Activated CD4-positive, alpha-beta memory T cell treated with anti-CD3 and anti-CD28 coated beads for 36 hours (primary cell): Measurements from ENCODE around the gene ASB1. TPM values are rescaled to one million over a fixed set of nuclear protein-coding genes. Genes with fewer than 3 reads are reported as not detected.
"Not testable (repeated sequence)": the region's sequence is repeated elsewhere in the genome, so short reads cannot be mapped to it uniquely, and the experiment has no call there.

Experiments
- CTCF ChIA-PET: fragments of 350-600 bp; sonication (Branson Sonifier 250); formaldehyde crosslinking; loops from one replicate; lab custom pipeline; 2021; ENCODE audit warnings: antibody characterized with exemption, inconsistent platforms; lab: Charles Lee
- POLR2A ChIA-PET: fragments of 350-600 bp; sonication (Branson Sonifier 250); formaldehyde crosslinking; loops from one replicate; lab custom pipeline; 2021; ENCODE audit warnings: antibody characterized with exemption; lab: Charles Lee
- DNase-seq: peaks from one replicate; pipeline ENCODE4 v3.0.0-alpha.2; 2020
- H3K27ac Mint-ChIP-seq: one replicate; pipeline ENCODE4 v1.8.0; 2021; ENCODE audit warnings: mixed read lengths
- H3K27me3 Mint-ChIP-seq: one replicate; pipeline ENCODE4 v1.8.0; 2021; ENCODE audit warnings: mixed read lengths
- H3K36me3 Mint-ChIP-seq: one replicate; pipeline ENCODE4 v1.8.0; 2021; ENCODE audit warnings: mixed read lengths
- H3K4me1 Mint-ChIP-seq: one replicate; pipeline ENCODE4 v1.8.0; 2021; ENCODE audit warnings: low read depth, mixed read lengths
- H3K4me3 Mint-ChIP-seq: one replicate; pipeline ENCODE4 v1.8.0; 2021; ENCODE audit warnings: mild to moderate bottlenecking, mixed read lengths
- H3K9me3 Mint-ChIP-seq: one replicate; pipeline ENCODE4 v1.8.0; 2021; ENCODE audit warnings: mixed read lengths
- intact Hi-C: fragments of 100-400 bp; cut with micrococcal nuclease; formaldehyde crosslinking; loops from one replicate; pipeline ENCODE4 v1.15.1; 2023
- total RNA-seq, 2 experiments: library from RNA; stranded (reverse); gene quantifications; one replicate each; pipeline ENCODE4 v1.2.3, GENCODE V29; 2021

ASB1 gene
- total RNA-seq, 2 experiments from 2014 or later = 34.6 to 38.8 TPM

DNA sequence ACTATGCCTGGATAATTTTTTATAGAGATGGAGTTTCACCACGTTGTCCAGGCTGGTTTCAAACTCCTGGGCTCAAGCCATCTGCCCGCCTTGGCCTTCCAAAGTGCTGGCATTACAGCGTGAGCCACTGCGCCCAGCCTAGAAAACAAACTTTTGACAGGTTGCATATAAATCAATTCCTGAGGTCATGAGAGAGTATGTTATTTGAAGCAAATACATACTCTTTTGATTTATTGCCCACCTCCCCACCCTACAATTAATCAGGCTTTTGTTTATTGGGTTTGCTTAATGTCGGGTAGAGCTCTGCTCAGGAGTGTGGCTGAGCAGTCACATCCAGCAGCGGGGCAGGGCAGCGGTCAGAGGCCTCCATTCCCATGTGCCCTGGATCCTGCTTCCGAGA is 37.9 kb upstream of the ASB1 start:
- CTCF ChIA-PET = no interaction called here
- no peaks in the 10 kb centered on the region for H3K9me3 Mint-ChIP-seq
- intact Hi-C loops = no loop called here
- H3K27ac Mint-ChIP-seq = no peak overlapping the region
- POLR2A ChIA-PET = no interaction called here
- H3K36me3 Mint-ChIP-seq = no peaks in the 10 kb centered on the region
- DNase-seq = no peak
- no peaks in the 10 kb centered on the region for H3K4me1 Mint-ChIP-seq
- H3K27me3 Mint-ChIP-seq = no peaks in the 10 kb centered on the region
- no peak overlapping the region for H3K4me3 Mint-ChIP-seq

DNA sequence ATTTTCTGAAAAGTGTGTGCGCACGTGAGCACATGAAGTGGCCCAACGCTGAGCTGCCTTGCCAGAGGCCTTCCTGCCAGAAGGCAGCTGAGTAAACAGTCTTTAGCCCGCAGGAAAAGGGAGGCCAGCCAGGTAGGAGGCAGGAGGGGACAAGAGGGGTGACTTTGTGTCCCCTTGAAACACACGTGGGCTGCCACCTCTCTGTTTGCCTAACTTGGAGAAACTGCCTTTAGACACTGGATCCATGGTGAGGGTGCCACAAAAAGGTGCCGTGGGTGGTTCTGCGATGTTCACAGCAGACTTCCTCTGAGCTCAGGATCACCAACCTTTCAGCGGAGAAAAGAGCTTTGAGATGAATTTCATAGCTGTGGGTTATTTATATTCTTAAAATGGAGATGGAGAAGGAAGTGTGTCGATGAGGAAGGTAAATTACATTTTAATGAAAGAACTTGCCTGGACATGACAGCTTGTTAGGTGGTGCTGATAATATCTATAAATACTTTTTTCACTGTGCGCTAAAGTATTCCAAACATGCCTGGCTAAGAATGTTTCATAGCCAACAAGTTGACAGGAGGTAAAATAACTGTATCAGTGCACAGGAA is 36.6 kb upstream of the ASB1 start:
- Mint-ChIP-seq H3K4me1 (no peaks in the 10 kb centered on the region), H3K4me3 (no peak overlapping the region), H3K9me3 (no peaks in the 10 kb centered on the region), H3K27ac (no peak overlapping the region), H3K36me3 (no peaks in the 10 kb centered on the region), H3K27me3 (no peaks in the 10 kb centered on the region)
- intact Hi-C loops = no loop called here
- ChIA-PET CTCF (no interaction called here), POLR2A (no interaction called here)
- no peak for DNase-seq

DNA sequence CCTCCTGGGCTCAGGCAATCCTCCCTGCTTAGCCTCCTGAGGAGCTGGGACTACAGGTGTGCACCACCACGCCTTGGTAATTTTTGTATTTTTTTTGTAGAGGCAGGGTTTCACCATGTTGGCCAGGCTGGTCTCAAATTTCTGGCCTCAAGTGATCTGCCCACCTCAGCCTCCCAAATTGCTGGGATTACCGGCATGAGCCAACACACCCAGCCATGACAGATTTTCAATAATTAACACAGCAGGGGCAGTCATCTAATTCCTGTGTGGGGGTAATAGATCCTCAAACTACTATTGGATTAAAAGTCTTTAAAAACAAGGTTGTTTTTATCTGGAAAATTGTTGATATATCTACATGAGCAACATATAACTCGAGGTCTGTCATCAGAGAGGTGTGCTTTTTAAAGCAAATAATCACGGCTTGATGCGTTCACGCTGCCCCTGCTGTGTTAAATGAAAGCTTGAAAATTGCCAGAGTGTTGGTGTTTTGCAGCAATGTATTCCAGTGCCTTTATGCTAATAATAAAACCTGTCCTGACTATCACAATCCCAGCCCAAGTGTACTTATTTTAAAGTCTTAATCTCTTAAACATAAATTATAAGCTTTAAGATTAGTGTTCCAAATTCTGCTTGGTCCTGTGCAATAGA is 35.6 kb upstream of the ASB1 start:
- DNase-seq = no peak
- H3K9me3 Mint-ChIP-seq = no peaks in the 10 kb centered on the region
- no peak overlapping the region for H3K4me3 Mint-ChIP-seq
- H3K27me3 Mint-ChIP-seq = no peaks in the 10 kb centered on the region
- intact Hi-C loops = no loop called here
- ChIA-PET POLR2A (no interaction called here), CTCF (interaction anchor here (1.4 kb wide), 1 partner anchor 20 kb away, joined by 3 read pairs; no protein-coding TSS in a partner anchor)
- no peaks in the 10 kb centered on the region for H3K36me3 Mint-ChIP-seq
- H3K27ac Mint-ChIP-seq = no peak overlapping the region
- no peaks in the 10 kb centered on the region for H3K4me1 Mint-ChIP-seq

DNA sequence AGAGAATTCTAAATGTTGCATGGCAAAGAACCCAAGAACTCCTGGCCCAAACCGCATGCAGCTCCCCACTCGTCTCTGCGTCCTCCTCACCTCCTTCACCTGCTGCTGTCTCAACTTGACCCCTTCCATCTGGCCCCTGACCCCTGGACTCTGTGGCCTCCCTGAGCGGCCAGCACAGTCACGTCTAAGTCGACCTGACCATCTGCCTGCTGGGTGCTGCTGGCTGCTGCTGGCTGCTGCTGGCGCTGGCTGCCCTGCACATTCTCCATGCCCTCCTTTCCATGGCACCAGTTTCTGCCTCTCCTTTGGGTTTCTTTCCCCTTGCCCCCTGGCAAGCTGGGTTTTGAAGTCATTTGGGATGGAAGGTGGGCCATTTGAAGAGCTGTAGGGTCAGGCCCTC is 30.1 kb upstream of the ASB1 start:
- no peaks in the 10 kb centered on the region for H3K36me3 Mint-ChIP-seq

DNA sequence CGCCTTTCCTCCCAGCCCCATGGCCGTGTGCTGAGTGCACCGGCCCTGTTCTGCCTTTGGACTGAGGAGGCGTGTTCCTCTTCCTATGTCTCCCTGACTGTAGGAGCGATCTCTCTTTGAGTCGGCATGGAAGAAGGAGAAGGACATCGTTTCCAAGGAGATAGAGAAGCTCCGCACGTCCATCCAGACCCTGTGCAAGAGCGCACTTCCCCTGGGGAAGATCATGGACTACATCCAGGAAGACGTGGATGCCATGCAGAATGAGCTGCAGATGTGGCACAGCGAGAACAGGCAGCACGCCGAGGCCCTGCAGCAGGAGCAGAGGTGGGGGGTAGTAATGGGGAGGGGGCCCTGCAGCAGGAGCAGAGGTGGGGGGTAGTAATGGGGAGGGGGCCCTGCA is 29.4 kb upstream of the ASB1 start:
- Mint-ChIP-seq H3K9me3 (no peaks in the 10 kb centered on the region), H3K4me1 (no peaks in the 10 kb centered on the region)
- POLR2A ChIA-PET = no interaction called here

More for the DNA sequence above, 30.1 kb upstream of the ASB1 start:
- Mint-ChIP-seq H3K4me3 (no peak overlapping the region), H3K27ac (no peak overlapping the region), H3K9me3 (no peaks in the 10 kb centered on the region), H3K27me3 (no peaks in the 10 kb centered on the region), H3K4me1 (no peaks in the 10 kb centered on the region)
- CTCF ChIA-PET = no interaction called here
- POLR2A ChIA-PET = no interaction called here
- intact Hi-C loops = no loop called here
- DNase-seq = no peak

DNA sequence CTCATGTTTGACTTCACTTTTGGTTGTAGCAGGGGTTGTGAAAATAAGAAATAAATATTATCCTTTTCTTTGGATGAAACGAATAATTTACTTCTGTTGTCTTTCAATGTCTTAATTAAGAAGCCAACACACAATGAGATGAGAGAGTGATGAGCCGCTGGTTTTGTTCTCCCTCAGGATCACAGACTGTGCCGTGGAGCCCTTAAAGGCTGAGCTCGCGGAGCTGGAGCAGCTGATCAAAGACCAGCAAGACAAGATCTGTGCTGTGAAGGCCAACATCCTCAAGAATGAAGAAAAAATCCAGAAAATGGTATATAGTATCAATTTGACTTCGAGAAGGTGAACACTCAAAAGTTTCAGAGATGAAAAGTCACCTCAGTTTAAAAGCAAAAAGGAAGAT is 28.1 kb upstream of the ASB1 start:
- CTCF ChIA-PET = no interaction called here
- Mint-ChIP-seq H3K36me3 (no peaks in the 10 kb centered on the region), H3K27me3 (no peaks in the 10 kb centered on the region), H3K4me1 (no peaks in the 10 kb centered on the region), H3K4me3 (no peak overlapping the region), H3K9me3 (no peaks in the 10 kb centered on the region), H3K27ac (no peak overlapping the region)
- DNase-seq = no peak
- POLR2A ChIA-PET = no interaction called here
- intact Hi-C loops = no loop called here

More for the DNA sequence above, 29.4 kb upstream of the ASB1 start:
- no peak for DNase-seq
- CTCF ChIA-PET = interaction anchor here (0.5 kb wide), 1 partner anchor 575 kb away, joined by 3 read pairs; no protein-coding TSS in a partner anchor
- Mint-ChIP-seq H3K36me3 (no peaks in the 10 kb centered on the region), H3K4me3 (no peak overlapping the region), H3K27ac (no peak overlapping the region), H3K27me3 (no peaks in the 10 kb centered on the region)
- intact Hi-C loops = no loop called here

DNA sequence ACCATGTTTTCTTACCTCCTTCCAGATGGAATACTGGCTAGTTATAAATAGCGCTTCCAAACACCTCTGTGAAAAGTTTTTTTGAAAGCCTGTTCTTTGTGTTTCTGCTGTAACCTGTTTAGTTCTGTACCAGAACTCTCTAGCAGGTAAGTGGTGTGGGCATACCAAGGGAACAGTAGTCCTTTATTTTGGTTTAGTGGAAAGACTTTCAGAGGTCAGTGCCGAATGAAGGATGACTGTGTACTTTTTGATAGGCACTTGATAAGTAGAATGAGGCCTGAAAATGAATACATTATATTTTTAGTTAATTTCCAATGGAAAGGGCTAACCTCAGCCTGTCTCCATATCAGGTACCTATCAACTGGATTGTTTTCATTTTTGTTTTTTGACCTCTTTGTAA is 27.6 kb upstream of the ASB1 start:
- intact Hi-C loops = no loop called here
- Mint-ChIP-seq H3K4me3 (no peak overlapping the region), H3K36me3 (no peaks in the 10 kb centered on the region), H3K4me1 (no peaks in the 10 kb centered on the region), H3K9me3 (no peaks in the 10 kb centered on the region), H3K27me3 (no peaks in the 10 kb centered on the region), H3K27ac (no peak overlapping the region)
- DNase-seq = no peak
- CTCF ChIA-PET = no interaction called here
- POLR2A ChIA-PET = no interaction called here

DNA sequence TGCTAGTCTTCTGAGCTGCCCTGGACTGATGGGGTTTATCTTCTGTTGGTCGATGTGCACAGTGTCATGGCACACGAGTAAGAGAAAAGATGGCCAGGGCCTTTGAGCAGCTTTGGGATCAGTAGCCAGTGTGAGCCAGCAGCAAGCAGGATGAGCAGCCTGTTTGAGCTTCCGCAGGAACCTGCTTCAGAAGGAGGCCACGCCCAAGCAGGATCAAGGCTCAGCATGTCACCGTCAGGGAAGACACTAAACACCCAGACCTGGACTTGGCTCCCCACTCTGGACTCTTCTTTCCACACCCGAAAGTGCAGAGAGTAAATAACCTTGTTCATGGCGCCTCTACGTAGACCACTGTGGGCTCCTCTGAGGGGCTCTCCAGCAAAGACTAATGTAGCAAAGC is 25.2 kb upstream of the ASB1 start:
- Mint-ChIP-seq H3K36me3 (no peaks in the 10 kb centered on the region), H3K4me1 (no peaks in the 10 kb centered on the region), H3K27ac (no peak overlapping the region), H3K27me3 (no peaks in the 10 kb centered on the region), H3K4me3 (no peak overlapping the region), H3K9me3 (no peaks in the 10 kb centered on the region)
- no peak for DNase-seq
- ChIA-PET POLR2A (no interaction called here), CTCF (no interaction called here)
- intact Hi-C loops = no loop called here

DNA sequence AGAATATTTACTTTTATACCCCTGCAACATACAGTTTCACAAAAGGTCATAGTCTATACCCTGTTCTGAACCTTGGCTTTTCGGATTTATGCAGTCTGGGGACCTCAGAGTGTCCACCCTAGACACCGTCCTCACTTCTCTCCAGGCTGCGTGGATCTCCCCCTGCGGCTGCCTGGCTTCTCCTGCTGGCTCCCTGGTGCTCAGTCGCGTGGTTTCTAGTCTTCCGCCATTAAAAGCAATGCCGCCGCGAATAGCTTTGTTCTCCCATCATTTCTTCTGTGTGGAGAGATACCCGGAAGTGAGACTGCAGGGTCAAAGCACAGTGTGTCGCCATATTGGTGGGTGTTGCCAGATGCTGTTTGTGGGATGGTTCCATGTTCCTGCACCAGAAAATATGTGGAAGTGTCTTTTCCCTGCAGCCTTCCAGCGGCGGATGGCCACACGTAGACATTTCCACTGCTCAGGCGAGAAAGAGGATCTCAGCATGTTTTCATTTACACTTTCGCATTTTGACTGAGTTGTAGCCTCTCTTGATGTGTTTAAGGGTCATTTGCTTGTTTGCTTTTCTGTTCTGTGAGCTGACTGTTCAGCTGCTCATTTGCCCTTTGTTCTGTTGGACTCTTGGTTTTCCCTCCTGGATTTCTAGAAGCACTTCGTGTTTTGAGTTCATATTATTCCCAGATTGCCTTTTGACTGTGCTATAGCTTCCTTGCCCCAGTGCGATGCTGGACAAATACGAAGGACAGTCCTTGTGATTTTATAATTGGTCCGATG is 22.9 kb upstream of the ASB1 start:
- Mint-ChIP-seq H3K4me3 (no peak overlapping the region), H3K9me3 (no peaks in the 10 kb centered on the region), H3K27ac (no peak overlapping the region), H3K4me1 (no peaks in the 10 kb centered on the region), H3K27me3 (no peaks in the 10 kb centered on the region), H3K36me3 (no peaks in the 10 kb centered on the region)
- intact Hi-C loops = no loop called here
- no peak for DNase-seq
- CTCF ChIA-PET = no interaction called here
- POLR2A ChIA-PET = no interaction called here

DNA sequence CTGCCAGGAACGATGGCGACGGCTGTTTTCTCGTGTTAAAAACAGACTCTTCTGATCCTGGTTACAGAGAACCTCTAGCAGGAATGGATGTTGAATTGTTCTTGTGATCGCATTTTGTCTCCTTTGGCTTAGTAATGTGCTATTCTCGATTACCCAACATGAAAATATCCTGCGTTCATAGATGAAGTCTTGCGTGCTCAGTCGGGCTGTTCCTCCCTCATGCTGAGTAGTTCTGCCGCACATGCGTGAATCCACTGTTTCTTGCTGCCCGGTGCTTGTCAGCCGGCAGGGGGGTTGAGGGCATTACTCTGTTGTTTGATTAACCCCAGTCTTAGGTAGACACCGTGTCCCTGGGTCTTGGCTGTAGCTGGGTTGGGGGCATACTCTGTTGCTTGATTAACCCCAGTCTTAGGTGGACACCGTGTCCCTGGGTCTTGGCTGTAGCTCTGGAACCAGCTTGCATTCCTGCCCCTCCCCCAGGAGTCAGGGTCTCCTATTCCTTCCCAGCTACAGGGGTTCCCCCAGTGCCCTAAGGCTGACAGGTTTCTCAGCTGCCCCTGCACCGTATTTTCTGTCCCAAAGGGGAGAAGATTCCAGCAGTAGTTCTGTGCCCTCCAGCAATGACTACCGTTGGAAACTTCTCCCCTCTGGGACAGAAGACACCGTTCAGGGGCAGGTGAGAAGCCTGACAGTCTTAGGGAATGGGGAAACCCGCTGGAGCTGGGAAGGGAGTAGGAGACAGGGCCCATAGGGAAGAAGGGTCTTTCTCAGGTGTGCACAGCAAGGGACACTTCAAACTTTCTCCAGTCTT is 22.1 kb upstream of the ASB1 start:
- DNase-seq = no peak
- Mint-ChIP-seq H3K27me3 (no peaks in the 10 kb centered on the region), H3K36me3 (no peaks in the 10 kb centered on the region), H3K27ac (no peak overlapping the region), H3K4me1 (no peaks in the 10 kb centered on the region), H3K4me3 (no peak overlapping the region), H3K9me3 (no peaks in the 10 kb centered on the region)
- CTCF ChIA-PET = no interaction called here
- POLR2A ChIA-PET = no interaction called here
- intact Hi-C loops = no loop called here

DNA sequence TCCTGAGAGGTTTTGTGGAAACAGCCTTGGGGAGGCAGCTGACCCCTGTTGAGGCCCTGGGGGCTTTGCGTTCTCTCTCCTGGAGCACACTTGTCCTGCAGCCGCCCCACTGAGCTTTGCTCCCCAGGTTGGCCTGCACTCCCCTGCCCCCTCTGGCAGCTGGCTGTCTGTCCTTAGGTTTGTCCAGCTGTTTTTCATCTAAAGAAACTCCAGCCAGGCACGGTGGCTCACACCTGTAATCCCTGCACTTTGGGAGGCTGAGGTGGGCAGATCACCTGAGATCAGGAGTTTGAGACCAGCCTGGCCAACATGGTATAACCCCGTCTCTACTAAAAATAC is 21.5 kb upstream of the ASB1 start:
- H3K4me1 Mint-ChIP-seq, POLR2A ChIA-PET, intact Hi-C loops, DNase-seq, H3K4me3 Mint-ChIP-seq, CTCF ChIA-PET, H3K36me3 Mint-ChIP-seq, H3K27ac Mint-ChIP-seq, H3K9me3 Mint-ChIP-seq, H3K27me3 Mint-ChIP-seq: not testable (repeated sequence)

DNA sequence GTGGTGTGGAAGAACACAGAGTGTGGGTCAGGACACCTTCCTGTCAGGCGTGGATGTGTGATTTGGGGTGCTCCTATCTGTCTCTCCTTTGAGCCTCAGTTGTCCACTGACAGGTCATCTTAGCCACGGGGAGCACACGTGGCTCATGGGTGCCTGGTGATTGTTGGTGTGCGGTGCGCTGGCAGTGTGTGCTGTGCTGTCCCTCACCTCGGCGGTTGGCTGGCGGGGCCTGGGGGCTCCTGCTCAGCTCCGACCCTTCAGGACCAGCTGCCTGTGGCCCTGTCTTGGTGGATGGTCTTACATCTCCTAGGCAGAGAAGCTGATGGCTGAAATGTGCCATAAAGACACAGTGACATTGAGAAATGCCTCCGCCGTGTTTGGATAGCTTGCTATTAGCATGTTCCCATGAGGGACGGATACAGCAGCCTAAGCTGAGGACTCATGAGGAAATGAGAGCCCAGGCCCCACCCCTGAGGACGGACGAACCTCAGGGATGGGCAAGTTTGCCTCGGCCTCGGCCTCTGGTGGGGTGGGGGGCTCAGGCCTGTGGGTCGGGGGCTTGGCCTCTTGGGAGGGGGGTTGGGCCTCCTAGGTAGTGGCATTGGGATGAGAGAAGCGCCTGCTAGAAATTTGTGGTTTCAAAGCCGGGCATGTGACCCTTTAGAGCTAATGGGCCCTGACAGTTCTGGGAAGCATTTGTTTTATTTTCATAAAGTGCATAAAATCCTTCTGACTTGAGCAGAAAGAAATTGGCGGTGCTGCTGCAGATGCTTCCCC is 20.3 kb upstream of the ASB1 start:
- POLR2A ChIA-PET = no interaction called here
- intact Hi-C loops = no loop called here

More for the DNA sequence above, 20.3 kb upstream of the ASB1 start:
- Mint-ChIP-seq H3K4me3 (no peak overlapping the region), H3K36me3 (no peaks in the 10 kb centered on the region), H3K27me3 (no peaks in the 10 kb centered on the region), H3K9me3 (no peaks in the 10 kb centered on the region), H3K4me1 (no peaks in the 10 kb centered on the region), H3K27ac (no peak overlapping the region)
- CTCF ChIA-PET = no interaction called here
- no peak for DNase-seq
